HL-60/S4 treated with phorbol 12-myristate 13-acetate at 8.2 ng/mL for 4 days and 3 days (cell line): ENCODE data around the gene RGS6.

ENCODE experiments used
- in situ Hi-C: fragments of 300-500 bp; cut with MboI; formaldehyde crosslinking; loops from 2 replicates; pipeline ENCODE4 v1.15.0; 2022; ENCODE audit warnings: low sequenced_read_pairs

The RGS6 gene

DNA sequence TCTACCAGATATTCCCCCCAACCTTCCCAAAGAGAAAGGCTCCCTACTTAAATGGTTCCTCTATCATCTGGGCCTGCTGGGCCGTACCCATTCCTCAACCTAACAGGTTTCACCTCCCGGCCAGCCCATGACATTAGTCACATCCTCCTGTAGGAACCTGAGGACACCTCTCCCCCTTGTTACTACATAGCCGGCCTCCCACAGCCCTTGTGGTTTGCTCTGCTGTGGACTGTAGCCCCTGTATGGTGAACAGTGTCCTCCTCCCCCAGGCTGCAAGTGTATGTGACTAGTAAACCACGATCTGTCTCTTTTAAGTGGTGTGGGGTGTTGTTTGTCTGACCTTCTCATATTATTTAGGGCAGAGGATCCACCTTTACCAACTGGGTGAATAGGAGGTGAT lies 371.7 kb downstream of the RGS6 start:
- in situ Hi-C loops: no loop called here

DNA sequence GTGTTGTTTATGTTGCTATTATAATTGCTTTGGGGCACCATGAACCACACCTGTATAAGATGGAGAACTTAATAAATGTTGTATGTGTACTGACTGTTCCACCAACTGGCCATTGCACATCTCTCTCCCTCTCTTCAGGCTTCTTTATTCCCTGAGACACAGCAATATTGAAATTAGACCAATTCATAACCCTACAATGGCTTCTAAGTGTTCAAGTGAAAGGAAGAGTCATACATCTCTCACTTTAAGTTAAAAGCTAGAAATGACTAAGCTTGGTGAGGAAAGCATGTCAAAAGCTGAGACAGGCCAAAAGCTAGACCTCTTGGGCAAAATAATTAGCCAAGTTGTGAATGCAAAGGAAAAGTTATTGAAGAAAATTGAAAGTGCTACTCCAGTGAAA lies 373.3 kb downstream of the RGS6 start:
- in situ Hi-C loops: no loop called here

DNA sequence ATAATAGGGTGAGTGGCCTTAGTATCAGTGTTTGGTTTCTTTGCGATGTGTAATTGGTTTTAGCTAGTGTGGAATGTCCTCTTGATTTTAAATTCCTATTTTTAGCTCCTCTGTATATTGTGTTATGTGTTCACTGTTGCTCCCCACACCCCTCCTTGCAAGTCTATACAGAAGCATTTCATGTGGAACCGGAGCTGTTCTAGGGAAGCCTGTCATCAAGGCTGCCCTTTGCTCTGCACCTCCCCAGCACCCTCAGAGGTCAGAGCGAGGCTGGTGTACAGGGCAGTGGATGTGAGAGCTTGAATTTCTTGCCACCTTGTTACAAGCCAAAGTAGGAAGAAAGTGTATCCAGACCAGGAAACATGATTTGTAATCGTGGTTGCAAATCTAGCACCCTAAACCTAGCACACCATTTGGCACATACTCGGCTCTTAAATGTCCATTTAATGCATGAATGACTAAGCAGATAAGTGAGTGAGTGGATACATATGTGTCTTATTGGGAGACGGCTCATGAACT lies 376.8 kb downstream of the RGS6 start:
- in situ Hi-C loops: no loop called here

DNA sequence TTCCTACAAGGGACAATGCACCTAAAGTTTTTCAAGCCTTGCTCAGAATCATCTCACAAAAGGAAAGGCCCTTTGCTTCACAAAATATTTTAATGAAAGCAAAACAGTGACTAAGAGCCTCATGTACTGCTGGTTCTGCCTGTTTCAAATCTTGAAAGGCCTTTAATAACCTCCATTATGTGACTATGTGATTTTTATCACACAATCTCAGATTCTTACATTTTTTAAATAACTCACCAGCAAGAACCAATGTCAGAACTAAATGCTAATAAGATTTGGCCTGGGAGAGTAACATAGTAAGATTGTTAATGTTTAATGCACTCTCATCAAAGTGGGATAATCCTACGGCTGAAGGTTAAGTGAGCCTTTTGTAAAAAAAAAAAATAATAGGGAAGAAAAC lies 378.9 kb downstream of the RGS6 start:
- in situ Hi-C loops: no loop called here

DNA sequence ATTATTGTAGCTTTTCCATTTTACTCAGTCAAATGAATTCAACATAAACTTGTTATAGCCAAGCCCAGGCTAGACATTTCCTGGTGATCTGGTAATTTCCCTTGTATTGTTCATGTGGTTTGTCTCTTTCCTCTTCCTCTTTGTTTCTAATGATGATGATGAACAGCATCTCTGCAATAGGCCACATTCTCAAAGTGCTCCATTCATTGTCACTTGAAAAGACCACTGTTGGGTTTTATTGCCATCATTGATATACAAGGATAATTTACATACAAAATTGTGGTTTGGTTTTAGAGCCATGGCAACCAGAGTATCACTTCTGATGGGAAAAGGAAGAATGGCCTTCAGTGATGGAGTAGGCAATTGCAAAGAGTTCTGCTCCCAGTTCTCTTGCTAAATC lies 379.3 kb downstream of the RGS6 start:
- in situ Hi-C loops: no loop called here

DNA sequence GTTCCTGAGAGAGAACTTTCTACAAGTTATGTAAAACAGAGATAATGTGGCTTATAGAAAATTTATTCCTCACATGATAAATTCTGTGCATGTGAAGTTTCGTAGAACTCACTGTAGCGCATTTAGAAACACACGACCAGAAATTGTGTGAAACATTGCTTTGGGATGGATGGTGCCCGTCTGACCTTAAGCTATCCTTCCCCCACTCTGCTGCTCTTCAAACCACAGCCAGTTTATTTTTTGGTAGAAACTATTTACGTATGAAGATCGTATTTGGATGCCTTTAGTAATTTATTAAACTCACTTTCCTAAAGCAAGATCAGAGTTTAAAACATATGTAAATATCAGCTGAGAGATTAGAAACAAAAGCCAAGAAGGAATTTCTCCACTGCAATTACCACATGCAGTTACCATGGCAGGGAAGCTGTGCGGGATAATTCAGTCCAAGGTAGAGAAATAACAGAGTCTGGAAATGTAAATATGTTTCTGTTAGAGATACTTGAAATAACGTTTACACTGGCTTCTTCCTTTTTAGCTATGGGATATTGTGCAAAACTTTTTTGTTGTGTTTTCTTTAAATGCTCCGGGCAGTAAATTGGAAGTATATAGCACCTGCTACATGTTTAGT lies 382.7 kb downstream of the RGS6 start:
- in situ Hi-C loops: no loop called here

DNA sequence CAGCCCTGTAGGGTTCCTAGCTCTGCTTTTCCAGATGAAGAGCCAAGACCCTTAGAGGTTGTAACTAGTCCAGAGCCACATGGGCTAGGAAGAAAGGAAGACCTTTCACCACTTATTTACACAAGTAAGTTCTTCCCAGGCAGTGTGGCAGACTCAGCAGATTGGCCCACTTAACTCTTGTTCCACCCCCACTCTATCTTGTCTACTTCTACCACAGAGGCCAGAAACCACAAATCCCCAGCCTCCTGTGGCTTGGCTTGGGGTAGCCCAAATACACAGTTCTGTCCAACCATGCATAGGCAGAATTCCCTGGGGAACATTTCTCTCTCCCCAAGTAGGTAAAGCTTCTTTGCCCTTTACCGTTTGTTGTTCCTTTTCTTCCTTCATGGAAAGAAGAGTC lies 383.5 kb downstream of the RGS6 start:
- in situ Hi-C loops: no loop called here

DNA sequence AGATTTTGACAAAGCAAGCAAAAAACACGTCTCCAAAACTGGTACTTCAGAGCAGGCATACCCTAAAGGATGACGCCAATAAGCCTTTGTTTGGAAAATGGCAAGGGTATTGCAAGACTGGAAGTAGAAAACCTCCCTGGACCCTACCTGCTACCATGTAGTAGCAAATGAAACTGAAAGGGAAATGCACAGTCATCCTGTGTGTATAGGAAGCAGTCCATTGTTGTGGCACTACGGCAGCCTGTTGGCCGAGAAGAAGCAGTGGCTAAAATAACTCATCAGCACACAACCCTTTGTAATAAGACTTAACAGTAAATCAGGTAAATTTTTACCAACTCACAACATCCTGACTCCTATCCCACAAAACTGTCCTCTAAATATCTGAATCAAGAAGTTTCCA lies 386.4 kb downstream of the RGS6 start:
- in situ Hi-C loops: no loop called here

DNA sequence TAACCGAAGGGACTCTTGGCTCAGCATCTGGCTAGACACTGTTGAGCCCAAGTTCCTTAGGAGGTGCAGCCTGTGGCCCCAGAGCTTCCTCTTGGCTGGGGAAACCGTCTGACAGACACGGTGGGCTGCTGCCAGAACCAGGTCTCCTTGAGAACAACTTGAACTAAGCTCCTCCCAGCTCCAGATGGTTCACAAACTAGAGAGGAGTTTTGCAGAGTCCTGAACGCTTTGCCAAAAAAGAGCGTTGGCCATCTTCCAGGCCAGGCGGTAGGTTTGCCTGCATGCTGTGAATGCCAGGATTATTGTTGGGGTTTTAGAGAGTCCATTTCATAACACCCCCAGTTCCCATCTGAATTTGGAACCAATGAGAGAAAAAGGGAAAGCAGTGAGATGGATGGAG lies 399.8 kb downstream of the RGS6 start:
- in situ Hi-C loops: no loop called here

DNA sequence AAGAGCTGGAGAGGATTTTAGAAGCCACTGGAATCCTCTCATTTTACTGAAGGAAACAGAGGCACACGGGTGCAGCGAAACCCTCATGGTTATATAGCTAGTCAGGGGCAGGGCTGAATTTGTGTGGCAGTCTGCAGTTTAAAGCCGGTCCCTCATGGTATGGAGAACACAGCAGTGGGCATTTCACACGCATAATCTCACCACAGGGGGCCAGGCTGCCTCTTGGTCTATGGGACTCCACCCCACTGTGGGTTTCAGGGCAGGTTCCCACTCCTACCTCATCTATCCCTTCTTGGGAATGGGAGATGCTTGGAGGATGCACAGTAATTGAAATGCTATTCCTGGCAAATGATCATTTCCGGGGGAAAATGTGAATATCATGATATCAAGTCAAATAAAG lies 400.6 kb downstream of the RGS6 start:
- in situ Hi-C loops: no loop called here

DNA sequence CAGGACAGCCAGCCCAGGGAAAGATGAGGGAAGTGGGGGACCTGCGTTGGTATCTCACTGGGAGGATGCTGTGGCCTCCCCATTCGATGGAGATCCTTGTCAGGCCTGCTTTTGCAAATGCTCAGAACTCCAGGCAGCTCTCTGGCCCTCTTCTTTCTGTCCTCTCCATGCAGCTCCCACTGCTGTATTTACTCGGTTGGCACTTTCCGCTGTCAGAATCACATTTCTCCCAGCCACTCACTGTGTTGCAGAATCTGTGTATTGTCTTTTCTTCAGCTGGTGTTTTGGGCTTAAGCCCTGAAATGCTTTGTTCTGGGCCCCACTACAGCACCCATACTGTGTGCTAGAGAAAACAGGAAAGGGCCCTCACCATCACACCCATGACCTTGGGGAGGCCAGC lies 401.1 kb downstream of the RGS6 start:
- in situ Hi-C loops: no loop called here

DNA sequence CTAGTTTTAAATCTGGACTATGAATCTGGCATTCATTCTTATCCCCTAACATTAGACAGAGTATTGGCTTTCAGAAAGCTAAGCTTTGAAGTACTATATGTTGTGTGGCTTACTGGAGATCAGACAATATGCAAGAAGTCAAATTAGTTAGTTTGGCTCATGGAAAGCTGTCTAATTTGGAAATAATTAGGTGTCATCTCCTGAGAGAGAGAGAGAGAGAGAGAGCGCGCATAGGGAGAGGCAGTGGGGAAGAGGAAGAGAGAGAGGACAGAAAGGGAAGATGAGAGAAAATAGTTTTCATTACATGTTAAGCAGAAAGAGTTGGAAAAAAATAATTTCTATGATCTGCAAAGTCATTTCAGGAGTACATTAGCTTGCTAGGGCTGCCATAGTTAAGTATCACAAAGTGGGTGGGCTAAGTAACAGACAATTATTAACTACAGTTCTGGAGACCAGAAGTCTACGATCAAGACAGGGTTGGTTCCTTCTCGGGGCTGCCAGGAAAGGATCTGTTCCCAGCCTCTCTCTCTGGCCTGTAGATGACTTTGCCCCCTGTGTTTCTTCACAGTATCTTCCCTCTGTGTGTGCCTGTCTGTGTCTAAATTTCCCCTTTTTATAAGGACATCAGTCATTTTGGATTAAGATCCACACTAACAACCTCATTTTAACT lies 404.2 kb downstream of the RGS6 start:
- in situ Hi-C loops: no loop called here

DNA sequence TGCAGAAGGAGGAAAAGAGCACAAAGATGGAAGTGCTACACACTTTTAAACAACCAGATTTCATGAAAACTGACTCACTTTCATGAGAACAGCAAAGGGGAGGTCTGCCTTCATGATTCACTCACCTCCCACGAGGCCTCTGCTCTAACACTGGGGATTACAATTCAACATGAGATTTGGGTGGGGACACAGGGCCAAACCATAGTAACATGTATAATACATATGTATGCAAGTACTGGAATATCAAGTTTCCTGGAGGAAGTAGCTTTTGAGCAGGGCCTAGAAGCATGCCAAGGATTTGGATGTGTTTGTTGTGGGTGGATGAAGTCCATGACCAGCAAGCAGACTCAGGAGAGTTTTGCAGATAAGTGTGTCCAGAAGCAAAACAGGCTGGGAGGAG lies 409.0 kb downstream of the RGS6 start:
- in situ Hi-C loops: no loop called here

DNA sequence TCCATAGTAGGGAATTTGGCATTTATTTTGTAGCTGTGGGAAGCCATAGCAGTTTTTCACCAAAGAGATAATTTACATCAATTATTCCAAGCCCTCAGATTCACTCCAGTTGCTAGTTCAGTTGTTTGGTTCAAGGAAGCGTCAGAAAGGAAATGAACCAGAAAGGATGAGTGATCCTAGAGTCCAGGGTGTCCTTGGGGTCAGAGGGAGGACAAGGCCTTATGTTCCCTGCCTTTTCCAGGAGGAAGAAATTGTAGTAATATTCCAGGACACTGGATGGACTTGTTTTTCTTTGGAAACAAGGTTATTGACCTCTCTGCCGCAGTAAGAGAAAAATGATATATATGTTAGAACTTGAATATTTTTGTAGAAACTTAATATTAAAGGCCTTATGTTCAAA lies 409.5 kb downstream of the RGS6 start:
- in situ Hi-C loops: no loop called here

DNA sequence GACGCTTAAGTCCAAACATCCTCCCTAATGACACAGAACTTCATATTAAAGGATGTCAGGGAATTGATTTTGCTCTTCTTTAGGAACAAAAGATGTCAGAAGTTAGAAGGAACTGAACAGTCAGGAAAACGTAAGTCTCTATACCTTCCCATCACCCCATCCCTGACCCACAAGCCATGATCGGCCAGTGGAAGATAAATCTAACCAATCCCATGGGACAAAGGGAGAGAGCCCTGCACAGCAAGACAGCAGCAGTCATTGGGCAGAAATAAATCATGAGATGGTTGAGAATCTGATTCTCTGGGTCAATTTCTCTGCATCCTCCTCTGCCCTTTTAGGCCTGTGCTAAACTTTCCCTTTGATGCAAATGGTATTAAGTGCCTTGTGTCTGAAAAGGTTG lies 414.9 kb downstream of the RGS6 start:
- in situ Hi-C loops: no loop called here

DNA sequence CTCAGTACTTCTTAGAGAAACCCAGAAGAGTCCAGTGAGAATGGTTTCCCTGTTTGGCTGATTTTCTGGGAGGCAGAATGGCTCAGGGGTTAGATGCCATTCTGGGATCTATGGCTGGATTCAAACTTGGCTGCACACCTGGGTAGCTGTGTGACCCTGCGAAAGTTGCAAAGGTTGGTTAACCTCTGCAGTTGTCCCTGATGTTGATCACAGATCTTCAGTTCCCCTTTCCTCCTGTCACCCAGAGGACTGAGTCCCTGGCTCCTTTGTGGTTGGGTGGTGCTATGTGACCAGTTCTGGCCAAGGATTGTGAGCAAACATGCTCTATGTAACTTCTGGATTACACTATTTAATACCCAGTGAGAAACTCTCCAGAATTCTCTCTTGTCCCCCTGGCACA lies 418.0 kb downstream of the RGS6 start:
- in situ Hi-C loops: no loop called here

DNA sequence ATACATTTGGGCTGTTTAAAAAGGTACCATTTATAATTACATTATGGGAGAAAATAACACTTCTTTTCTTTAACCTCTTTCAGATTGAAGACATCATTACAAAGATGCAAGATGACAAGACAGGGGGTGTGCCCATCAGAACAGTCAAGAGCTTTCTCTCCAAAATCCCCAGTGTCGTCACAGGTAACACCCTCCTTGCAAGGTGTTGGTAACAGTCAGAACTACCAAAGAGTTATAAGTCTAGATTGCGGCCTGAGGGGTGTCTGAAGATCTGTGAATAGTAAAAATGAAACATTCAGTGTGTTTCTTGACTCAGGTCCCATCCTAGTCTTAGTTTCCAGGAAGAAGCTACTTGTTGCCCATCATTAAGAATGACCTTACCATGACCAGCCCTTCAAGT lies 419.8 kb downstream of the RGS6 start:
- in situ Hi-C loops: no loop called here

DNA sequence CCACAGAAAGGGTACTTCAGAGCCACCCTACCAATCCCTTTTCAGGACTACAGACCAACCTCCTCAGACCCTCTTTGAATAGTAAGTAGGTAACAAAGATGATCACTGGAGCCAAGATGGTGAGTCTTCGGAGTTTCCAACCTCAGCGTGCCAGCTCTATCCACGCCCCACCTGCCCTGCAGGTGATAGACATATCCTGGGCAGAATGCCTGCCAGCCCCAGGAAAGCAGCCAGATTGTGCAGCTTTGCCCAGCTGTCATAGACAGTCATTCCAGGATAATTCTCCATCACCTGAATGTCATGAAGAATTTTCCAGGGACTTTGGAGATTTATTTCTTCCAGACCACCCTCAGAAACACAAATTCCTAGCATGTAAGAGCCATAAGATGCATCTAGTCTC lies 434.4 kb downstream of the RGS6 start:
- in situ Hi-C loops: no loop called here

DNA sequence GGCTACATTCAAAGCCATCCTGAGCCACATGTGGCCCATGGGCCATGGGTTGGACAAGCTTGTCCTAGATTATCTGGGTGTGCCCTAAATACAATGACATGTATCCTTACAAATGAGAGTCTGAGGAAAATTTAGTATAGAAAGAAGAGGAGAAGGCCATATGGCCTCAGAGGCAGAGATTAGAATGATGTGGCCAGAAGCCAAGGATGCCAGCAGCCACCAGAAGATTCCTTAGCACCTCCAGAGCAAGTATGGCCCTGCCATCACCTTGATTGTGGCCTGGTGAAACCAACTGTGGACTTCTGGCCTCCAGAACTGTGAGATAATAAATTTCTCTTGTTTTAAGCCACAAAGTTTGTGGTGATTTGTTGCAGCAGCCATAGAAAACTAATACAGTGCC lies 436.9 kb downstream of the RGS6 start:
- in situ Hi-C loops: no loop called here

DNA sequence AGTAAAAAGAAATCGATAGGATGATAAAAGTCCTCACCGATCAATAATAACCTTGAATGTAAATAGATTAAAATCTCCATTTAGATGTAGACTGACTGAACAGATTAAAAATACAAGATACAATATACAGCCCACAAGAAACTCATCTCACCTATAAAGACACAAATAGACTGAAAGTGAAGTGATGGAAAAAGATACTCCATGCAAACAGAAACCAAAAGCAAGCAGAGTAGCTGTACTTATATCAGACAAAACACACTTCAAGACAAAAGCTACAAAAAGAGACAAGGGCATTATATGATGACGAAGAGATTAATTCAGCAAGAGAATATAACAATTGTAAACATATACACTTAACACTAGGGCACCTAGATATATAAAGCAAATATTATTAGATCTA lies 444.8 kb downstream of the RGS6 start:
- in situ Hi-C loops: no loop called here

DNA sequence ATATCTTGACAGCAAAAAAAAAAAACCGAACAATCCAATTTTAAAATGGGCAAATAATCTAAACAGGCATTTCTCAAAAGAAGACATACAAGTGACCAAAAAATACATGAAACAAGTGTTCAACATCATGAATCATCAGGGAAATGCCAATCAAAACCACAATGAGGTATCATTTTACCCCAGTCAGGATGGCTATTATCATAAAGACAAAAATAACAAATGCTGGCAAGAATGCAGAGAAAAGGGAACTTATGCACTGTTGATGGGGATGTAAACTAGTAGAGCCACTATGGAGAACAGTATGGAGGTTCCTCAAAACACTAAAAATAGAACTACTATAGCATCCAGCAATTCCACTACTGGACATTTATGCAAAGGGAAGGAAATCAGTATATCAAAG lies 448.2 kb downstream of the RGS6 start:
- in situ Hi-C loops: no loop called here

DNA sequence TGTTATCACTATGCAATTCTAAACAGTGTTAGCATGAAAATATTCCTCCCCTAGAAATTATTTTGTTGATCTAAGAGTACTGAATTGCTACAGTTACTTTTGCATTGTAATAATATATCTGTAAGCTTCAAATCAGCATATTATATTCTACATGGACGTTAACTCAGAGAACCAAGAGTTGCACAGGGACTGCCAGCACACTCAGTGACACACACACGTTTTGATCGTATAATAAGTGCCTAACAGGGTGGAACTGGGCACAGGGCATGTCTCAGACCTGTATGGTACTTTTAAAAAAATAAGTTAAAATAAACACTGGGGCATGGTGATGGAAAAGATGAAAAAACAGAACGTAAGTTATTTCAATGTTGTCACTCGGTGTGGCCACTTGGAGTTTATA lies 451.6 kb downstream of the RGS6 start:
- in situ Hi-C loops: no loop called here

DNA sequence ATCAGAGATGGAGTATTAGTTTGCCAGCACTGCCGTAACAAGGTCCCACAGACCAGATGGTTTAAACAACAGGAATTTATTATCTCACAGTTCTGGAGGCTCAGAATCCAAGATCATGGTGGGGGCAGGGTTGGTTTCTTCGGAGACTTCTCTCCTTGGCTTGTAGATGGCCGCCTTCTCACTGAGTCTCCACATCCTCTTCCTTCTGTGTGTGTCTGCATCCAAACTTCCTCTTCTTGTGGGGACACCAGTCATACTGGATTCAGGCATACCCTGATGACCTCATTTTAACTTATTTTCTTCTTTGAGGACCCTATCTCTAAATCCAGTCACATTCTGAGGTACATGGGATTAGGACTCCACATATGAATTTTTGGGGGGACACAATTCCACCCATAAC lies 455.5 kb downstream of the RGS6 start:
- in situ Hi-C loops: no loop called here
